ENCODE measurements around the gene GPATCH8. TPM values are rescaled to one million over a fixed set of nuclear protein-coding genes. Genes with fewer than 3 reads are reported as not detected.

The GPATCH8 gene
- total and polyA plus RNA-seq, 2 of the 8 experiments (the other 6 are each of a cell fraction or from before 2014, with no cell fraction given): 20.5 to 58.1 TPM

DNA sequence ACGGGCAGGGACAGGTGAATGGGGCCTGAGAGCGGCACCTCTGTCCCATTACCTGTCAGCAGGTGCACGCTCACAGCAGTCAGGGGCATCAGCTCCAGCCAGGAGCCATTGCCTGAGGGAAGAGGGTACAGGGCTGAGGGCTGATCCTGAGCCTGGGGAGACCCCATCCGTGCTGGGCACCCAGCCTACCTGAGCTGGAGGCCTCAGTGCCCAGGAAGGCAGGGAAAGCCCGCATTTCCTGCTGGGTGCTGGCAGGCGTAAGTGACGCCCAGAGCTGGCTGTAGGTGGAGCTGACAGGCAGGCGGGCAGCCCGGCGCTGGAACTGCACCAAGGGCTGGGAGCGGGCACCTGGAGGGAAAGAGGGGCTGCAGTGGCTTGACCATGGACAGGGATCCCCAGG lies 147.0 kb downstream of the GPATCH8 start:
- Histone ChIP-seq H3K4me1 (replicated peaks in 1 of 4; ENCODE audit: control insufficient read depth in 3 of 4, insufficient read depth in 4 of 4, low read length in 3 of 4) (peaks cover under 1 to 20% (median 9%) of the 10 kb centered on the region in 4 experiments), H3K4me3 (ENCODE audit: extremely low read depth in 1 of 4, insufficient read depth in 2 of 4, low read depth in 3 of 4, low read length in 4 of 4) (no peak overlapping the region), H3K4me2 (ENCODE audit: insufficient read depth in 1 of 2, low read depth in 2 of 2, low read length in 2 of 2) (no peak overlapping the region), H2BK120ac (replicated peaks; ENCODE audit: low read depth, low read length) (no peak overlapping the region), H3K79me1 (ENCODE audit: low read depth, low read length) (peaks cover 9% of the 10 kb centered on the region), H2AK5ac (ENCODE audit: low read depth, low read length) (no peak overlapping the region), H2AFZ (ENCODE audit: low read length) (no peak overlapping the region), H2BK20ac (ENCODE audit: low read length) (no peak overlapping the region), H3K14ac (ENCODE audit: insufficient read length) (no peak overlapping the region), H3K4ac (replicated peaks; ENCODE audit: insufficient read length, low read depth, low read length) (no peak overlapping the region), H3K36me3 (ENCODE audit: control insufficient read depth in 2 of 4, insufficient read depth in 4 of 4, low read length in 3 of 4) (peaks cover 0 to 6% (median 3%) of the 10 kb centered on the region in 4 experiments; a peak in 4 of 8 replicates), H3K27ac (ENCODE audit: low read depth, low read length) (no peak overlapping the region), H2BK15ac (ENCODE audit: low read length) (no peak overlapping the region), H2BK12ac (ENCODE audit: low read depth, low read length) (no peak overlapping the region), H3K56ac (replicated peaks; ENCODE audit: insufficient read length, low read depth, low read length) (no peak overlapping the region), H2BK5ac (ENCODE audit: low read depth, low read length) (no peak overlapping the region), H3K9ac (replicated peaks in 1 of 4; ENCODE audit: extremely low read depth in 1 of 4, low read depth in 3 of 4, low read length in 3 of 4) (no peak overlapping the region), H3K9me3 (ENCODE audit: insufficient read depth in 2 of 2, low read depth in 1 of 2, low read length in 1 of 2) (no peaks in the 10 kb centered on the region), H4K8ac (ENCODE audit: extremely low read depth, insufficient read depth, low read length) (no peak overlapping the region), H3K27me3 (replicated peaks in 1 of 4; ENCODE audit: control insufficient read depth in 3 of 4, extremely low read depth in 1 of 4, insufficient read depth in 3 of 4, low read length in 3 of 4) (no peaks in the 10 kb centered on the region; a peak in 2 of 7 replicates), H3K23ac (ENCODE audit: insufficient read length) (no peak overlapping the region), H4K91ac (replicated peaks; ENCODE audit: insufficient read length, low read length) (no peak overlapping the region), H3K79me2 (ENCODE audit: control insufficient read depth in 1 of 2, insufficient read depth in 2 of 2, low read length in 2 of 2) (peaks cover 0 to 7% of the 10 kb centered on the region in 2 experiments; a peak in 1 of 4 replicates), H4K5ac (ENCODE audit: insufficient read length, low read depth, low read length) (no peak overlapping the region), H4K20me1 (replicated peaks in 1 of 2; ENCODE audit: control insufficient read depth in 1 of 2, insufficient read depth in 2 of 2, low read length in 2 of 2) (peaks cover under 1 to 30% of the 10 kb centered on the region in 2 experiments), H3K18ac (ENCODE audit: extremely low read depth, low read length) (no peak overlapping the region), H3K23me2 (ENCODE audit: low read depth, low read length) (peaks cover 8% of the 10 kb centered on the region; the same call in 1 of the 2 replicates)
- ChIA-PET POLR2A (ENCODE audit: partially characterized antibody) (interaction anchor here (1.0 to 1.2 kb wide), 3 partner anchors 10 to 32 kb away, joined by 3 to 5 read pairs (median 3); no protein-coding TSS in a partner anchor), CTCF (ENCODE audit: partially characterized antibody) (interaction anchor here (1.4 to 10.1 kb wide), 7 partner anchors 12 to 187 kb away, joined by 3 to 177 read pairs (median 19); partner anchors contain the start of genes ASB16 and GRN)
- TF ChIP-seq RAD21 (IDR thresholded peaks at IDR 0.05 in 1 of 2, conservative IDR thresholded peaks at IDR 0.05 in 1 of 2; ENCODE audit: low read depth in 2 of 2, low read length in 2 of 2) (peak in 1 of 2 experiments; percentile 38; a peak in 1 of 4 replicates), KDM1A (IDR thresholded peaks at IDR 0.05; ENCODE audit: borderline replicate concordance, low read length) (no peak), GABPA (IDR thresholded peaks at IDR 0.05; ENCODE audit: borderline replicate concordance, insufficient read depth, low read length) (no peak), TCF12 (IDR thresholded peaks at IDR 0.05; ENCODE audit: low read depth, low read length) (no peak), TAF7 (optimal IDR thresholded peaks at IDR 0.05; ENCODE audit: borderline replicate concordance, low read depth, low read length) (no peak)
- TF ChIP-seq, protein P1, sequence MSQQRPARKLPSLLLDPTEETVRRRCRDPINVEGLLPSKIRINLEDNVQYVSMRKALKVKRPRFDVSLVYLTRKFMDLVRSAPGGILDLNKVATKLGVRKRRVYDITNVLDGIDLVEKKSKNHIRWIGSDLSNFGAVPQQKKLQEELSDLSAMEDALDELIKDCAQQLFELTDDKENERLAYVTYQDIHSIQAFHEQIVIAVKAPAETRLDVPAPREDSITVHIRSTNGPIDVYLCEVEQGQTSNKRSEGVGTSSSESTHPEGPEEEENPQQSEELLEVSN (IDR thresholded peaks at IDR 0.05): no peak
- DNase-seq (ENCODE audit: low read depth in 1 of 2, low spot score in 2 of 2) (no peak), FAIRE-seq (no peak)
- 91% methylated on average over 11 of the region's 11 CpGs; no CpG with 5 or more reads in 1 of the 2 experiments for WGBS, 2 experiments (ENCODE audit: extremely low coverage in 1 of 2, insufficient coverage in 1 of 2, insufficient read length in 1 of 2, insufficient replicate concordance in 2 of 2, low coverage in 1 of 2, low lambda C conversion rate in 2 of 2, missing lambda C conversion rate in 1 of 2)

Measured in H1 (cell line).